Hippocampal formation (tissue), 2 donors: ENCODE results near the gene KCNH5.
"Not testable (repeated sequence)": the region's sequence is repeated elsewhere in the genome, so short reads cannot be mapped to it uniquely, and the experiment has no call there.

ENCODE experiments used
- DNase-seq, 2 donors: peaks; one replicate each; lab custom pipeline; 2025; lab: John Stamatoyannopoulos, UW

KCNH5 gene

DNA sequence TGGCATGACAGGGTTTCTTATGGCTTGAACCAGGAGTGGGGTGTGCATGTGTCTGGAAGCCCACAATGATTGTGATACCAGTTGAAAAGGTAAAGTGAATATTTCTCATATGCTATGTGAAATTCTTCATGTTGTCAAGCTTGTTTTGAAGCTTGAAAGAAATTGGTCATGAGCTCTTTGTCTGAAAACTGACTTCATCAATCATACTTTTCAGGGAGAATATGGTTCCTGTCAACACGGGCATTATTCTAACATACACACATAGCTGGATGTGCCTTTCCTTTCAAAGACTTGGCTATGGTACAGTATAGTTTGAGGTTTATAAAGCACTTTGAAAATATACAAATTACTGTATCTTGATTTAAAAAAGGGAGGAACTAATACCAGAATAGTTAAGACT is 158.8 kb downstream of the KCNH5 start:
- DNase-seq: no peak

DNA sequence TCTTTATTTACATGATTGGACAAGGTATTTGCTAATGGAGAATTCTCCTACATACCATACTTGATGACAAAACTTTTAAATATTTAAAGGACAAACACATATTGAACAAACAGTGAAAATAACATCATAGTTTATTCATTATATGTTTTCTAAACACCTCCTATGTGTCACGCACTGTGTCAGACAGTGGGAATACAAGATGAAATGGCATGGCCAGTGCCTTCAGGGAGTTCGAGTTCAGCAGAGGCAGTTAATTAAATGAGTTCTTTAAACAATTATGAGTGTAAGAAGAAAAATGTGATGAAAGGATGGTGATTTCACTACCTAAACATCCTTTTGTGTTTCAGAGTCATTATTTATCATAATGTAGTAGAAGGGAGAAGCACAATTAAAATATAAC is 159.8 kb downstream of the KCNH5 start:
- DNase-seq: no peak

DNA sequence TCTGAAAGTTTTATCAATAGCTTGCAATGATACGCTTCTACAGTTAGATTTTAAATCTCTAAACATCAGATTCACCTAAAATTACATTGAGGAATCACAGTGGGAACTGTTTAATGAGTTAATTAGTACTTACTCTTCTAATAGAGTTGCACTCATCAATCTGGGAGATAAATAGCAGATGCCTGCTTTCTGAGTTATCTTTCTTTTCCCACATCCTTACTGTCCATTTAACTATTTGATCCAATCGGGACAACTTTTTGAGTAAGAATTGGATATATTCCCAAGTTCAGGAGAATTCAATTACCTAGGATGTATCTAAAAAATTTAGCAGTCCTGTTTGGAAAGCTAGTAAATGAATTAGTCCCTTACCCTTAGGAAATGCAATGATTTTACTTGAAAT is 162.3 kb downstream of the KCNH5 start:
- DNase-seq: no peak

DNA sequence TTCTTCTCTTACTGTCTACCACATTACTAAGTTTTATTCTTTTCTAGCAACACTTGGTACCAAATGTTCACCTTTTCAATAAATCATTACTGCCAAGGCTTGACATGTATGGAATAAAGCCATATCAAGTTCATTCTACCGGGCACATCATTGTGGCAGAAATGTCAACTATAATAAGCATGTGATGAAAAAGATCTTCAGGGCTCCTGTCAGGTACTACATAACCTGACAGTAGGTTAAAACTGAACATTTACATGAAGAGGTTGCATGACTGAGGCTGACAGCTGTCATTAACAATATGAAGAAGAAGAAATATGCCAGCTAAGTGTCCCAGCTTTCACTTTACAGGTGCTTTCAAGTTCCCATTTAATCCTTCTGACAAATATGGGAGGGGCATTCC is 178.9 kb downstream of the KCNH5 start:
- no peak for DNase-seq

DNA sequence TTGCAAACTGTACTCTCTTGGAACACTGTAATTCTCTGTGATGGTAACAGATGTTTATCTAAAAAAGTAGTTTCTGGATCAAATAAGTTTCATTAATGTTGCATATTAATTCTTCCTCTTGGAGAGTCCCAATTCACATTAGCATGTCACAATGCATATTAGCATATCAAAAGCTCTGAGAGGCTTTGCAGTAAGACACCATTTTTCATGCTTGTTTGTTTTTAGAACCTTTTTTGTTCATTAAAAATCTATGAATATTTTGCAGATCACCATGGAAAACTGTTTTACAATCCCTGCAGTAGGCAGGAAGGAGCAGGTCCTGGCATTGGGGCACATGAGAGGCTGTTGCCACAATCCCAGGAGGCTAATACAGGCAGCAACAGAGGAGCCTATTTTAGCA is 180.7 kb downstream of the KCNH5 start:
- no peak for DNase-seq

DNA sequence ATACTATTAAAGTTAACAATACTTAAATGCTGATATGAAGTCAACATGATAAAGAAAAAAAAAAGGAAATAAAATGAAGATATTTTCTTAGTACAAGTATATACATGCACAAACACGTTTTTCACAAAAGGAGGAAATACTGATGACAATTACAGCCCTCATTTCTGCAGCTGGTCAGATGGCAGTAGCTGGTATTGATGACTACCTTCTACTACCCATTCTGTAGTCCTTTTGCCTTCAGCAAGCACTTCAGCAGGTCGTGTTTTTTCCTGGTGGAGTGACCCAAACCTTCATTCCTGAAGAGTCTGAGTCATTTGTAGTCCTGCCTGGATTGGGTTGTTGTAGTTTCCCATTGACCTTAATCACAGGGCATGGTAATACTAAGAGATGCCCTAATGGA is 187.2 kb downstream of the KCNH5 start:
- DNase-seq: not testable (repeated sequence)

DNA sequence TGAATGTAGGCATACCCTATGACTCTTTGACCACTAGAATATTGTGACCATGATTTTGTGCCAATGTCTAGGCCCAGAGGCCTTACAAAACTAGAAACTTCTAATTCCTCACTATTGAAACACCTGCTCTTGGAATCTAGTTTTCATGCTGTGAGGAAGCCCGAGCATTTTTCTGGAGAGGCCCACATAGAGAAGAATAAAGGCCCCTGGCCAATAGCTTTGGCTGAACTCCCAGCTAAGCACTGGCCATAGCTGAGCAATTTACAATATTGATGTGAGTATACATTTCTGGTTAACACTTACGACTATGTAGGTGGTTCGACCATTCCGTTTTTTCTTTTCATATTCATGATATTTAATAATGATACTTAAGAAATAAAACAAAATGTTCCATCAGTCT is 190.3 kb downstream of the KCNH5 start:
- DNase-seq: no peak

DNA sequence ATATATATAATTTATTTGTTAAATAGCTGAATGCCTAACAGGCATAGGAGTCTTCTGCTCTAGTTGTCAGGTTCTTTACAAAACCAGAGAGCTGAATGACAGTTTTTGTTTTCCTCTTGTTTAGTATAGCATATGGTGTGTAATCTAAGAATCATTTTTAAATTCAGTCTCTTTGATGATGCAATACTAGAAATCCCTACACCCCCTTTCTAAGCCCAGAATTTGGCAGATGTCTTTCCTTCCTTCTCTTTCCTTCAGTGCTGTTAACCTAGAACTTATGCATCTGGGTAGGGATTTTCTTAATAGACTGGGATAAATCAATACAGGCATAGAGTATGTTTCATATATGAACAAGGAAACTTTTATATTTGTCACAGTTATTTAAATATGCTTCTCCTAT is 198.1 kb downstream of the KCNH5 start:
- no peak for DNase-seq

DNA sequence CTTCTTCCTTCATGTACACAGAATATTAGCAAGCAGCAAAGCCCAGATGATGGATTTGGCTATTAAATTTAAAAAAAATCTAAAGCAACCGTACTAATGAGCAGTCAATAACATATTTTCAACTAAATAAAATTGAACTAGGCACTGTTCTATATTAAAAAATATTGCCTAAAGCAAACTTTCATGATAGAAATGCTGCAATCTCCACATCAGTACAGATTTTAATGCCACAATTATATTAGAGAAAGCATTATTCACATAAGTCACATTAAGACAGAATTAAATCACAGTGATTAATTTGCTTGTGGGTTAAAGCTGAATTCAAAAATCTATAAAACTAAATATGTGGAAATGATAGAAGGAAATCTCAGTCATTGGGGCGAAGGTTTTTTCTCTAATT is 200.7 kb downstream of the KCNH5 start:
- DNase-seq: no peak

DNA sequence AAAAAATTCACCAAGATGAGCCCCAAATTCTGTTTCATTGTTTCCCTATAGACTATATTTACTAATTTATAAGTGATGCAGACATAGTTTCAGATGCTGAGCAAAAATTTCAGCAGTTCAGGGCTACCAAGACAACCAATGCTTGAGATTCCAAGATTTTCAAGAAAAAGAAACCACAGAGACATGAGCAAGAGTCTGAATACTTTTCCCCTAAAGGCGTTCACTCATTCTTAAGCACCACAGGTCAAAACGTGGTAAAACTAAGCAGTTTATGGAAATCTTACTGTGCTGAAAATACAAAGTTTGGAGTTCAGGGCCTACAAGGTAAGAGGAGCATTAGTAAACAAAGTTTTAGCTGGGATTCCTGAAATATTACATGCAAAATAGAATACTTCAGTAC is 221.2 kb downstream of the KCNH5 start:
- no peak for DNase-seq

DNA sequence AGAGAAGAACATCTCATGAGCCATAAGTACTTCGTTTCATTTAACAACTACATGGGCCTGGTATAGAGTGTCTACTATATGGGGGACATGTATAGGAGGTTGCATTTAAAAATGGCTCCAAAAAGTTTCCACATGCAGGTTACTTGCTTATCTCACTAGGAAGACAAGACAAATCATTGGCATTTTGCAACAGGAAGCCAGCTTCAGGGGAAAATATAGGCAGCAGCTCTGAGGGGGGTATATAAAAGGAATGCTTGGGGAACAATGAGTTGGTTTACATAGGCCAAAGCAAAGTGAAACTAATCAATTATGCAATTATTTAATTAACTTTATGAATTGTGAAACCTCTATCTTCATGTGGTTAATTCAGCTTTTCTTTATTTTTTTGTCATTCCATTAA is 225.3 kb downstream of the KCNH5 start:
- DNase-seq: no peak

DNA sequence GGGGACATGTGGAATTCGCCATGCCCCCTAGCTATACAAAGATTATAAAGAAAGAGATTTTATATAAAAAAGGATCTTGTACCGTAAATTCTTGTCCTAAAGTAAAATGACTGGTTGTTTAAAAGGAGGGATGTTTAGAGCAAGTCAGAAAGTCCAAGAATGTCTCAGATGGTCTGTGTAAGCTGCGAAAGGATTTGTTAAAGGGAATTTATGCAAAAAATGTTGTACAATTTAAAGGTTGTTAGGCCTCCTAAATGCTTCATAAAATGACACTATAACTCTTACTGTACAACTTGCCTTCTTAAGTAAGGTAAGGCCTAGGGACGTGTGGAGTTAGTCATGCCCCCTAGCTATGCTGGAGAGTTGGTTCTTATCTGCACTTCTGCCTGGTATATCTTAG is 237.6 kb downstream of the KCNH5 start:
- DNase-seq: no peak

DNA sequence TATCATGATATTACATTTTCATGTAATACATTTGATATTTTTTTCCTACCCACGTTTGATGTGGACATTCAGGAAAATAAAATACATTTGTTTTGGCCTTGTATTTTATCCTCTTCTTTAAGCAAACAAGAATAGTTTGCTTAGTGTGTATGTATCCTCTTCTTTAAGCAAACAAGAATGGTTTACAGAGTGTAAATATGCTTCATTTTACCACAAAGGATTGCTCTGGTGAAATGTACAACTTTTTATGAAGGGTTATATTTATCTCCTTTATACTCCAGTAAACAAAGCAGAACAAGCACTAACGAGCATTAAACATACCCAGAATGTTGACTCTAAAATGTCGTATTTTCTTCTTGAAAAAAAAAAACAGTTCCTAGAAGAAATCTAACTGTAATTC is 244.7 kb downstream of the KCNH5 start:
- no peak for DNase-seq

DNA sequence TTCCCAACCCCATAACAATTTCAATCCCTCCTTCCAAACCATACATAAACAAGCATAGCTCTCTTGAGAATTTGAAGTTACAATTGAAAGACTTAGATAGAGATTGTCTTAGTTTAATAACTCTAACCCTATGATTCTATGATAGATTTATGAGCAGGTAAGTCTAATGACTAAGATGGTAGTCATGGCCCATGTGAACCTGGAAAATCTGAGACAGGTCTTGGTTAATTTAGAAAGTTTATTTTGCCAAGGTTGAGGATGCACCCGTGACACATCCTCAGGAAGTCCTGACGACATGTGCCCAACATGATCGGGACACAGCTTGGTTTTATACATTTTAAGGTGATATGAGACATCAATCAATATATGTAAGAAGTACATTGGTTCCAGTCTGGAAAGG is 248.8 kb downstream of the KCNH5 start:
- DNase-seq: no peak

DNA sequence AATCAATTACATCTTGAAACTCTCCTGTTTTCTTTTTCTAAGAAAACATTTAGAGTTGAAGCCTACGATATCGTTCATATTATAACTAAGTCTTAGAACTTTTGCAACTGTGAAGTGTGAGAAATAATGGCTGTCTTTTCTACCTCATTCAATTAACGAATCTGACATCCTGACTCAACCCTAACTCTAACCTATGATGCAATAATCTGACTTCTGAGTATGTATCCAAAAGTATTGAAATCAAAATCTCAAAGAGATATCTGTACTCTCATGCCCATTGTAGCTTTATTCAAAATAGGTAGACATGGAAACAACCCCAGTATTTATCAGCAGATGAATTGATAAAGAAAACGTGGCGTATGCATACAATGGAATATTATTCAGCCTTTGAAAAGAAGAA is 252.7 kb downstream of the KCNH5 start:
- DNase-seq: no peak

DNA sequence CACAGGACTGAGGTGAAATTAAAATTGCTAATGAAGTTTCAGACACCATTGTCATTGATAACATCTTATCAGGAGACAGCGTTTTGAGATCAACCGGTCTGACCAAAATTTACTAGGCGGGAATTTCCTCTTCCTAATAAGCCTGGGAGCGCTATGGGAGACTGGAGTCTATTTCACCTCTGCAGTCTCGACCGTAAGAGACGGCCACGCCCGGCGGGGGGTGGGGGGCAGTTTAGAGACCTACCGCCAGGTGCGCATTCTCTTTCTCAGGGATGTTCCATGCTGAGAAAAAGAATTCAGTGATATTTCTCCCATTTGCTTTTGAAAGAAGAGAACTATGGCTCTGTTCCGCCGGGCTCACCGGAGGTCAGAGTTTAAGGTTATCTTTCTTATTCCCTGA is 263.9 kb downstream of the KCNH5 start:
- not testable (repeated sequence) for DNase-seq

DNA sequence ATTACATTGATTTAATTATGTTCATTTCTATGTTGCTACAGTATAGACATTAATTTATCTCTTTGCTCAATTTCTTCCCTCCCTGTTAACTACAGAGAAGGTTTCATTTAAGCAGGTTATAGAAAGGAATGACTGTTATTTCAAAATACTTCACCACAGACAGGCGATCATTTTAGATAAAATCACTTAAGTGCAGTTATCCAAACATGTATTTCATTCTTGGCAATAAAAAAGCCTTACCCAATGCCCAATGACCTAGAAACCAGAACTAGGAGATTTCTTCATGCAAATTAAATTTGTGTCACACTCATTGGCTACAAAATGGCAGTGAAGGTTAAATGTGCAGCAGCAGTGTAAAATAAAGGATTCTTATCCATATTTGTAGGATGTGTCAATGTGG is 266.4 kb downstream of the KCNH5 start:
- DNase-seq: no peak

DNA sequence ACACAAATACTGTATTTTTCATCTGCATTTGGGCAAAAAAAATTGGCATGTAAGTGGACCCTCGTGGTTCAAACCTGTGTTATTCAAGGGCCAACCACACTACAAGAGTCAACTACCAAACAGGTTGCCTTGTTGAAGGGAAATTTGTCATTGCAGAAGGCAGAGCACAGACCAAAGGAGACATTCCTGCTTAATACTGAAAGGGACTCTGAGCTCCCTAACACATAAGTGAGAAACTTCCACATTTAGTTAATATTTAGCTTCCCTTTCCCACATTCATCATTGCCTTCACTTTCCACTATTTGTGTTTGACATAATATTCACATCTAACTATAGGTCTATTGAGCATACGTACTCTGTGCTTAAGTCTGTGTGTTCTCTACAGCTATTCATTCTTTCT is 266.9 kb downstream of the KCNH5 start:
- DNase-seq: no peak

DNA sequence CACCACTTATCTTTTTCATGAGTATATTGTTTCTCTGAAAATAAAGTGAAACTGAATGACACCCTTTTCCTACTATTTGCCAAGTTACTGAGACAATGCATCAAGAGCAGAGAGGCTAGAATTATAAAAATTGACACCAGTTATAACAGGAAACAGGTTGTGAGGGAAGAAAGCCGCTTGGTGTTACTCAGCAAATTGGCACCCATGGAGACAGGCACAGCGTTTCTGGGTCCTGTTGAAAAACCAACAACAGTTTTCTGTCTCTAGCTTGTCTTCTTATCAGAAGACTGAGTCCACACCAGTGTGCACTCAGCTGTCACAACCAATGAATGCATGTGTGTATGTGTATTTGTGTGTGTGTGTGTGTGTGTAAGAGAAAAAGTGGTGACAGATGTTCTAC is 267.7 kb downstream of the KCNH5 start:
- DNase-seq: no peak

DNA sequence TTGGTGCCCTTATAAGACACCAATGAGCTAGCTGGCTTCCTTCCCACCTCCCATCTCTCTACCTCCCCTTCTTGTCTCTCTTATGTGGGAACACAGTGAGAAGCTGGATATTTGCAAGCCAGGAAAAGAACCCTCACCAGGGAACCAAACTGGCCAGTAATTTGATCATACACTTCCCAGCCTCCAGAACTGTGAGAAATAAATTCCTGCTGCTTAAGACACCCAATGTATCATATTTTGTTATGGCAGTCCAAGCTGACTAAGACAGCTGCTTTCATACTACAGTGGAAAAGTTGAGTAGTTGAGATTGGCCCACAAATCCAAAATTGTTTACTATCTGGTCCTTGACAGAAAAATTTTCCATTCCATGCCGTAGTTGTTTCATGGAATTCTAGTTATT is 269.0 kb downstream of the KCNH5 start:
- no peak for DNase-seq

DNA sequence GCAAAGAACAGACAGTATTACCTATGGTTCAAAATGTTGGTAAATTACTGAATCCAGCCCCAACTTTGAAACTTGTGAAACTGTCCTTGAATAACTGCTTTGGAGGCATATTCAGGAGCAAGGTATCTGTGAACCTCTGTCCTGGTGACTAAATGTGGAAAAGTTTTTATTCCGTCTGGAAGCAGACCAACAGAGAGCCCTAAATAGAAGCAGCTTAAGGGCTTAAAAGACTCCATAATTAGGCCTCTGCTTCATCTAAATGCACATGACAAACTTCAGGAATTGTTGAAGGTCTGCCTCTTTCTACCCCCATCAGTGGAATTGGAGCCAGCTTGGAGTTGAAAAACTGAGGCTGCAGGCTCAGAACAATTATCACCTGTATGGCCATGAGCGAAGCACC is 276.5 kb downstream of the KCNH5 start:
- no peak for DNase-seq

DNA sequence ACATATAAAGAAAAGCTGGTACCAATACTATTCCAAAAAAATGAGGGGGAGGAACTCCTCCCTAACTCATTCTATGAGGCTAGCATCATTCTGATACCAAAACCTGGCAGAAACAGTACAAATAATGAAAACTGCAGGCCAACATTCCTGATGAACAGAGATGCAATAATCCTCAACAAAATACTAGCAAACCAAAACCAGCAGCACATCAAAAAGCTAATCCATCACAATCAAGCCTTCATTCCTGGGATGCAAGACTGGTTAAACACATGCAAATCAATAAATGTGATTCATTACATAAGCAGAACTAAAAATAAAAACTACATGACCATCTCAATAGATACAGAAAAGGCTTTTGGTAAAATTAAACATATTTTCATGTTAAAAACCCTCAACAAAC is 281.3 kb downstream of the KCNH5 start:
- no peak for DNase-seq

DNA sequence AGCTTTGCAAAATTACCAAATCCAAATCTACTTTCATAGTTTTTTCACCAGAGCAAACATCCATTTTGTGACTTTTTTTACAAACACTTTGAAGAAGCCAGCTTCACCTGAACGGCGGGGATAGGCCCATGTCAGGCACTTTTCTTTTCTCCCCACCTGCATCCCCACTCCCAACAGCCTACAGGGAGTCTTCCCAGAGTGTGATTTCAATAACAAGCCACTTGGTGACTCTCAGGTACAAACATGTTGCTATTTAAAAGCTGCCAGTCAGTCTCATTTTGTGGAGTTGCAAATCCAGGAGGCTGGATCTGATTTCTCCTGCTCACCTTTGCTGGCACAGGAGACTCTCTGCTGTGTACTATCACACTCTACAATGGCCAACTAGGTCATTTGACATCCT is 285.5 kb downstream of the KCNH5 start:
- no peak for DNase-seq

DNA sequence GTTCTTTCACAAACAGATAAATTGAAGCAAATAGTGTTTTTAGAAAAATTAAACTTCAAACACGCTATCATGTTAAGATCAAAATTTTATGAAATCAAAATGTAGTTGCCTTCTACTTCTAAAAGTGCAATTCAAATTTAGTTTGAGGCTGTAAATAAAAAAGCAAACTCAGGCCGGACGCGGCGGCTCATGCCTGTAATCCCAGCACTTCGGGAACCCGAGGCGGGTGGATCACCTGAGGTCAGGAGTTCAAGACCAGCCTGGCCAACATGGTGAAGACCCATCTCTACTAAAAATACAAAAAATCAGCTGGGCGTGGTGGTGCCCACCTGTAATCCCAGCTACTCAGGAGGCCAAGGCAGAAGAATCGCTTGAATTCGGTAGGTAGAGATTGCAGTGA is 298.4 kb downstream of the KCNH5 start:
- not testable (repeated sequence) for DNase-seq

DNA sequence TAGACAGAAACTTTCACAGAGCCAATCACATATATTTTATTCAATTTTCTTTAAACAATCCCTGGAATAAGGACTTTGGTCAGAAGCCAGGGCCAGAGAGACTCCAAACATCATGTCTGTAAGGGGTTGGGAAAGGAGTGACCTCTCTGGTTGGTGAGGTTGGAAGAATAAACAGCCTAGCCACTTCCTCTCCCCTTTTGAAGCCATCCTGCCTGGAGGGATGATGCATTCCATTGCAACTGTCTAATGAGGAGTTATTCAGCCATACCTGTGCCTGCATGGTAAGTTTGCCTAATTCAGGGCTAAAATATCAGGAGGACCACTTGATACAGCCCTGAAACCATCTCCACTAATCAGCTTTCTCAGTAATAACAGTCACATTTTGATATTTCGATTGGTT is 299.8 kb downstream of the KCNH5 start:
- DNase-seq: no peak
